Ureter (tissue), 1 donor: ENCODE measurements around the gene HCFC2. TPM values are rescaled to one million over a fixed set of nuclear protein-coding genes. Genes with fewer than 3 reads are reported as not detected.
"Not testable (repeated sequence)": the region's sequence is repeated elsewhere in the genome, so short reads cannot be mapped to it uniquely, and the experiment has no call there.

Experiments used
- DNase-seq: peaks from one replicate; pipeline ENCODE4 v3.0.0-alpha.2; 2020; ENCODE audit warnings: low spot score
- total RNA-seq: library from RNA; stranded (reverse); gene quantifications from one replicate; pipeline ENCODE4 v1.2.4, GENCODE V29; 2023
- donor health status: DM: yes; HTN: yes; CAD: no.

HCFC2 gene
- total RNA-seq, result 22.0 TPM

GRCh38 chr12:104064031-104064841, at the start of gene HCFC2:
Gene HCFC2, plus strand, starts transcription at chr12:104064531. Its CDS starts 30 bp downstream, at chr12:104064561.
- peak; percentile 93 for DNase-seq

- not testable (repeated sequence) for DNase-seq
These were observed 42.5 kb upstream of the HCFC2 start for GRCh38 chr12:104021862-104022261.

- DNase-seq, result no peak
These were observed 41.5 kb upstream of the HCFC2 start for GRCh38 chr12:104022786-104023185.

- DNase-seq, result no peak
These were observed 40.6 kb upstream of the HCFC2 start for GRCh38 chr12:104023710-104024109.

GRCh38 chr12:104024348-104024747, 40.0 kb upstream of the HCFC2 start:
- no peak for DNase-seq

GRCh38 chr12:104025771-104026170, 38.6 kb upstream of the HCFC2 start:
- no peak for DNase-seq

- no peak for DNase-seq
These were observed 37.3 kb upstream of the HCFC2 start for GRCh38 chr12:104026841-104027599.

- DNase-seq, result not testable (repeated sequence)
These were observed 33.7 kb upstream of the HCFC2 start for GRCh38 chr12:104030596-104030995.

GRCh38 chr12:104036143-104036542, 28.2 kb upstream of the HCFC2 start:
- not testable (repeated sequence) for DNase-seq

GRCh38 chr12:104039769-104040168, 24.6 kb upstream of the HCFC2 start:
- not testable (repeated sequence) for DNase-seq

GRCh38 chr12:104042580-104042979, 21.8 kb upstream of the HCFC2 start:
- DNase-seq, result no peak

- no peak for DNase-seq
These were observed 20.2 kb upstream of the HCFC2 start for GRCh38 chr12:104044158-104044557.

- no peak for DNase-seq
These were observed 18.0 kb upstream of the HCFC2 start for GRCh38 chr12:104046306-104046705.

GRCh38 chr12:104048162-104048561, 16.2 kb upstream of the HCFC2 start:
- DNase-seq, result no peak

- no peak for DNase-seq
These were observed 15.5 kb upstream of the HCFC2 start for GRCh38 chr12:104048811-104049210.

- DNase-seq, result no peak
These were observed 14.9 kb upstream of the HCFC2 start for GRCh38 chr12:104049278-104049902.

GRCh38 chr12:104049903-104050356, 14.4 kb upstream of the HCFC2 start, which contains the start of gene GLT8D2:
Gene GLT8D2, minus strand, starts transcription at chr12:104050187. Its CDS starts 30,539 bp downstream, at chr12:104019648.
- peak; percentile 55 for DNase-seq

GRCh38 chr12:104050436-104050835, 13.9 kb upstream of the HCFC2 start:
- no peak for DNase-seq

GRCh38 chr12:104054681-104055346, 9.5 kb upstream of the HCFC2 start:
- no peak for DNase-seq

GRCh38 chr12:104055686-104056388, 8.5 kb upstream of the HCFC2 start:
- DNase-seq, result no peak

- no peak for DNase-seq
These were observed 7.8 kb upstream of the HCFC2 start for GRCh38 chr12:104056419-104056972.
